ENCODE results near the gene TMEM53.
"Not testable (repeated sequence)": the region's sequence is repeated elsewhere in the genome, so short reads cannot be mapped to it uniquely, and the experiment has no call there.

TMEM53 gene

DNA sequence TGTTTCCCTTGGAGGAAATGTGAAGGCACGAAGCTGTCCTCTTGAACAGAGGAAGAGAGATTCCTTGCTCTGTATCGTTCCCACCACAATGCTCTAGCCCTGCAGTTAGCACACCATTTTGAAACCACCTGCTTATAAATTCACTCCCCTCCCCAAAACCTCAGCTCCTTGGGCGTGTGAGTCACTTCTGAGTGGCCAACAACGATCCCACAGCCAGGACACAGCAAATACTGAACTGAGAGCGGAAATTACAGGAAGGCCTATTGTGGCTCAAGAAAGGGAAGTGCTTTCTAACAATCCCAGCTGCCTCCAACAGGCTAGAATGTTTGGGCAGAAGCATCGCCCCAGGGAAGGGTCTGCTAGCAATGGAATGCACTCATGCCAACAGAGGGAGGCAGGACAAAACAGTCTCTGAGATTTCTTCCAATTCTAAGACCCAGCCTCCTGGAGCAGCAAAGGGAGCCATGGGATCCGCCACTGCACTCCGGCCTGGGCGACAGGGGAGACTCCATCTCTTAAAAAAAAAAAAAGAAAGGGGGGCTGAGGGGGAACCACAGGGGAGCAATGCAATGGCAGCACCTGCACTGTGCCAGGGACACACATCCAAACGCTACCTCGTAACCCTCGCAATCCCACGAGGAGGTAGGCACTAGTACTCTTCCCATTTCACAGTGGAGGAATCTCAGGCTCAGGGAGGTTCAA is 1.9 kb downstream of the TMEM53 start:
- peak; percentile 88 for DNase-seq

- DNase-seq, result no peak
Observed at GRCh38 chr1:44670751-44671640, 3.3 kb downstream of the TMEM53 start.

DNA sequence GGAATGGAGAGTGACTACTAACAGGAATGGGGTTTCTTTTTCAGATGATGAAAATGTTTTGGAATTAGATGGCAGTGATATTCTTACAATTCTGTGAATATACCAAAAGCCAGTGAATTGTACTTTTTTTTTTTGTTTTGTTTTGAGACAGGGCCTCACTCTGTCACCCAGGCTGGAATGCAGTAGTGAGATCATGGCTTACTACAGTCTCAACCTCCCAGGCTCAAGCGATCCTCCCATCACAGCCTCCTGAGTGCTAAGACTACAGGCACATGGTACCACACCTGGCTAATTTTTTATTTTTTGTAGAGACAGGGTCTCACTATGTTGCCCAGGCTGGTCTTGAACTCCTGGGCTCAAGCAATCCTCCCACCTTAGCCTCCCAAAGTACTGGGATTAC is 7.6 kb downstream of the TMEM53 start:
- not testable (repeated sequence) for DNase-seq

DNA sequence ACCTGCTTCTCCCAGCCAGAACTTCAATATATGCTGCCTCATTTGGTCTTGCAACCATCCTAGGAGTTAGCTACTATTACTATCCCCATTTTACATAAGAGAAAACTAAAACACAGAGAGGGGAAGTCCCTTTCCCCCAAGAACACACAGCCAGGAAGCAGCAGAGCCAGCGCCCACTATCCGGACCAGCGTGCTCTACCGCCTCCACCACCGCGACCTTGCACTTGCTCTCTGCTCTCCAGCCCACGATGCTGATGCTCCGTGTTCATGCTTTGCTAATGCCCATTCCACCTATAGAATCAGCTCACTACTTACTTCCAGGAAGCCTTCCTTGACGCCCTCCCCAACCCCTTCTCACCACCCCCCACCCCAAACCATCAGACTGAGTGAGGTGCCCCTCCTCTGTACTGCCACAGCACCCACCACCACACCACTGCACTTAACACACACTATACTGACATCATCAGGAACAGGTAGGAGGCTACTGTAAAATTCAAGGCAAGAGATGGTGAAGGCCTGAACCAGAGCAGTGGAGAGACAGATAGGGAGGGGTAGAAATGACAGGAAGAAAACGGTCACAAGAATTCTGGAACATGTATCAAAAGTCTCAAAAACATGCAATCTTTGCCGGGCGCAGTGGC is 9.4 kb downstream of the TMEM53 start:
- no peak for DNase-seq

GRCh38 chr1:44663417-44663816 is 10.9 kb downstream of the TMEM53 start:
- no peak for DNase-seq

- no peak for DNase-seq
Observed at GRCh38 chr1:44662683-44663030, 11.6 kb downstream of the TMEM53 start.

- no peak for DNase-seq
Observed at GRCh38 chr1:44661781-44662682, 12.2 kb downstream of the TMEM53 start.

GRCh38 chr1:44660176-44660575 is 14.1 kb downstream of the TMEM53 start:
- no peak for DNase-seq

GRCh38 chr1:44659566-44659965 is 14.7 kb downstream of the TMEM53 start:
- no peak for DNase-seq

DNA sequence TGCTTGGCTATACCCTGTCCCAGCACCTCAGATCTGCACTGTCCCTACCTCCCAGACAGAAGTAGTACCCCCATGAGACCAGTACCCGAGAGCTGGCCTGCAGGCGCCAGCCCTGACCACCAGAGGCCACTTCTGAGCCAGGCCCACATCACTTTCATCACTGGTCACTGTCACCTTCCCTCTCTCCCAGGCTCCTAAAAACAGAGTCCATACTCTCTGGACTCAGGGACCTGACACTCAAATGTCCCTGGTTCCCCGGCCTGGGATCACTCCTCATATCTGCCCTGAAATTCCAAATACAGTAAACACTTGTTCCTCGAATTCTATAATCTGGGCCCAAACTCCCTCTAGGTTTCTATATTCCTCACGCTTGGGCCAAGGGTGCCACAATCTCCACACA is 18.7 kb downstream of the TMEM53 start:
- peak; percentile 36 for DNase-seq

- DNase-seq, result no peak
Observed at GRCh38 chr1:44654621-44655187, 19.6 kb downstream of the TMEM53 start.

GRCh38 chr1:44653107-44653964 is 20.9 kb downstream of the TMEM53 start:
- no peak for DNase-seq

DNA sequence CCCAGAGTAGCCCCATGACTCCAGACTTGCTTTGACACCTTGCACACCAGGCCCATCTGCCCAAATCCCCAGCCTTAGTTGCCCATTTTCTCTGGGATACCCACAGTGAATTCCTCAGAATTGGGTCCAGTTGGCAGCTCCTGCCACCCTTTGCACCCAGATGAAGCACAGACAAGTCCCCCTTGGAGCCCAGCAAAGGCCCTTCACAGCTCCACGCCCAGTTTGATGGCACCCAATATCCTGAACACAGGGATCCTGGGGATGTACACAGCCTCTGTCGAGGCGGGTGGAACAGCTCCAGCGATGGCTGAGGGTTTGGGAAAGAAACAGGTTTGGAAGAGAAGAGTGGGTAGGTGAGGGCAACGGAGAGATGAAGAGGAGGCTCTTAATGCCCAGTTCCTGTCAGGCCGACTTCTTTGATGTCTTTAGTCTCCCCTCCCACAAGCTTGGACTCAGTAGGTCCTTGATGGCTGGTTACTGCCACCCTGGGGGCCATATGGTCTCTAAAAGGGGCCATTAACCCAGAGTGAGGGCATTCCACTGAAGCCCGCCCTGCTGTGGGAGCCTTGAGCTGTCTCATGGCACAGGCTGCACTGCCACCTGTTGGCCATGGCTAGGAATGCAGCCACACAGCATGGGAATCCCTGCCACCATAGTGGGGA is 21.7 kb downstream of the TMEM53 start:
- peak; percentile 67 for DNase-seq

DNA sequence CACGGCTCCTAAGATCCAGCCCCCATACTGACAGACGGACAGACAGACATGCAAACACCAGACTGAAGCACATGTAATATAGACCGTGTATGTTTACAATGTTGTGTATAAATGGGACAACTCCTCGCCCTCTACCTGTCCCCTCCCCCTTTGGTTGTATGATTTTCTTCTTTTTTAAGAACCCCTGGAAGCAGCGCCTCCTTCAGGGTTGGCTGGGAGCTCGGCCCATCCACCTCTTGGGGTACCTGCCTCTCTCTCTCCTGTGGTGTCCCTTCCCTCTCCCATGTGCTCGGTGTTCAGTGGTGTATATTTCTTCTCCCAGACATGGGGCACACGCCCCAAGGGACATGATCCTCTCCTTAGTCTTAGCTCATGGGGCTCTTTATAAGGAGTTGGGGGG is 23.2 kb downstream of the TMEM53 start:
- DNase-seq, result no peak

DNA sequence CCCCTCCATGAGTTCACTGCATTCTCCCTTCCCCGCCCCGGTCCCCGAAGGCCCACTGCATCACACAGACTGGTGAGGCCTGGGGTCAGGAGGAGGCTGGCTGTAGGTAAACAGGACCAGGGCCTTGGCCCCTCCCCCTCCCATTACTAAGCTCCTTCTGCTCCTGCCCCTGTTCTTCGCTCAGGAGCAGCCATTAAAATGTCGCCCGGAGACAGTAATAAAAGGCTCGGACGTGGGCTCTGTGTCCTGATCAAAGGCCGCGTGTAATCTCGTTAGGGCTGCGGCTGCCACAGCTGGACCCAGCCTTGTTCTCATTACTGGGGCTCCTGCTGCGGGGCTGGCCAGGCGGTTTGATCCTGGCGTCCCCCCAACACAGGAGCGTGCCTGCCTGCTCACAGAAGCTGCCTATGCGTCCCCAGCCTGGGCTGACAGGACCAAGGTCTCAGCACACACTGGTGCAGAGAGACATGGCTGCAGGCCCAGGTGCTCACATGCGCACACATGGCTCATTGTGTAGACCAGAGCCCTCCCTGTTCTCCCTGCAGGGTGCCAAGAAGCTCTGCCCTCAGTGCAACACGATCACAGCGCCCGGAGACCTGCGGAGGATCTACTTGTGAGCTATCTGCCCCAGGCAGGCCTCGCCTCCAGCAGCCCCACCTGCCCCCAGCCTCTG is 24.0 kb downstream of the TMEM53 start:
- DNase-seq, result no peak

DNA sequence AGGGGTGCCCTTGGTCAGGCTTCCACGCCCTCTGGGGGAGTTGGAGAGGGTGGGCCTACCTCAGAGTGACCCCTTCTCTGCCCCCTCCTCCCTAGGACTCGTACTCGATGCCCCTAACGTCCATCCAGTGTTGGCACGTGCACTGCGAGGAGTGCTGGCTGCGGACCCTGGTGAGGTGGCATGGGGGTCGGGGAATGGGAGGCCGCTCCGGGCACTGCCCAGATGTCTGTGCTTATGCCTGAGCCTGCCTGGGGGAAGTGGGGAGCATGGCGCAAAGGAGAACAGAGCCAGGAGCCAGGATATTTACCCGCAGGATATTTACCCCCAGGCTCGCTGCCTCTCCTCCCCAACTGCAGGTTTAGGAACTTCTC is 24.5 kb downstream of the TMEM53 start:
- no peak for DNase-seq

DNA sequence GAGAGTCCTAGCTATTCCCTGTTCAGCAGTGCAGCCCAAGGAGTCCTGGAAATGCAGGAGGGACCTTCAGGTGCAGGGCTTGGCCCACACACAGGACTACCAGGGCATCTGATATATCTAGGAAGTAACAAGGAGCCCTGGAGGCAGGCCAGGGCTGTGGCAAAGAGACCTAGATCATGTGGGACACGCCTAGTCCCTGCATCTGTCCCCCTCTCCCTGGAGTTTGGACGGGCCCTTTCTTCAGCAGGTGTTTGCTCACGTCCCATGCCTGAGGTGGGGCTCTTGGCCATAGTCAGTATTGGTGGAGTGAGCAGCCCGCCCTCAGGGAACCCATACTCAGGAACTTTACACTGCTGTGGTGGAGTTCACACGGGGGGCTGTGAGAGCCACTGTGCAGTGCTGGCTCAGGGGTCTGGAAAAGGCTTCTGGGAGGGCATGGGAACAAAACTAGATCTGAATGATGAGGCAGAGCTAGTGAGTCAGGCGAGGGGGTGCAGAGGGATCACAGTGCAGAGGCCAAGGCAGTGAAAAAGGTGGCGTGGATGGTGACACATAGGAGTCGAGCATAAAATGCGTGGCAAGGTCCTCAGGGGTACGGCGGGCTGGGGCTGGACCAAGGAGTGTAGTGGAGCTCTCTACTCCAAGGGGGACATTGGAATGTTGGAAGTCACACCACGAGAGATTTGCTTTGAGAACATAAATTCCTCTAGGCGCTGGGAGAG is 25.6 kb downstream of the TMEM53 start:
- no peak for DNase-seq

DNA sequence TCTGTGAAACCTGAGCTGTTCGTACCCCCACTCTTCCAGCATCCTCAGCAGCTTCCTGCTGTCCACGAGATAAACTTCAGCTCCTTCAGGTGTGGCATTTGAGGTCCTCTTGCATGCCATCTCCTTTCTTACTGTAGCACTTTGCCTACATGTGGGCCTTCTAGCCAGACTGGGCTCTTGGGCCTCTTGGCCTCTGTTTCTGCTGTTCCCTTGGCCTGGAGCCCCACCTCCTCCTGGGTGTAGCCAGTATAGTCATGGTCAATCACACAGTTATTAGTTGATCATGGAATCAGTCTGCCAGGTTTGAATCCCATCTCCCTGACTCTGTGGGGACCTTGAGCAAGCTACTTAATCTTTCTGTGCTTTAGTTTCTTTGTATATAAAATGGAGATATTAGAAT is 26.4 kb downstream of the TMEM53 start:
- no peak for DNase-seq

DNA sequence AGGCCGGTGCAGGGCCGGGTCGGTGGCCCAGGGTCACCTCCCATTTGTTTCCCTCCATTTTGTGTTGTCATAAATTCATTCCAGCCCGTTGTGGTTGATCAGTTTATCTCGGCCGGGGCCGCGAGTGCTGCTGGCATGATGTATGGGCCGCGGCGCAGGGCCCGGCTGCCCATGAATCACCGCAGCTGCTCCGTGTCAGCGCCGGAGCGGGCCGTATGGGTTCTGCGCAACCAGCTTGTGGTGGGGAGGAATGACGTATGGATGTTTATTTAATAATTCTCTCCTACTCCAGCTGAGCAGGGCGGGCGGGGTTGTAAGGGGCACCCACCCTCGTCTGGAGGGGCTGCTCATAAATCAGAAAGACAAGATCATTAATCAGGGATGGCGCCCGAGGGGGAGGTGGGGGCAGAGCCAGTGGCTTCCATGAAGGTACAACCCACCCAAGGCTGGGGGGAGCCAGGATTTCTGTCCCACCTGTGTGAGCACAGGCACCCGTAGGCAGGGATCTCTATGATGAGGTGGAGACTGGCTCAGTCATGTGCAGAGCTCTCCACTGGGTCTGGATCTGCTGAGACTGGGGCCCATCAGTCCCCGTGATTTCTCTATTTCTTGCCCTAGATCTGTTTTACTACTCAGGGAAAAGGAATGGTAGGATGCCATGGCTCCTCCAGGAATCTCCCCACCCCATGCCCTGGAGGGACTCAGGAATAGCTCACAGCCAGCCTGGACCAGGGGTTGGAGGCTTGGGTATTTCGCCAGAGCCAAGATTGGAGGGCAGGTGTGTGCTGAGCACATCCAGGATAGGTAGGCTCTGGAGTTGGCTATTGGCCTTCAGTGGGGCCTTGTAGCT is 27.8 kb downstream of the TMEM53 start:
- no peak for DNase-seq

Data from EL (cell line).